Natural killer cell (primary cell): ENCODE results near the gene SLC9A8. TPM values are rescaled to one million over a fixed set of nuclear protein-coding genes. Genes with fewer than 3 reads are reported as not detected.
A peak's percentile ranks its signal among the peaks of the same experiment; 100 is the strongest.

ENCODE experiments used
- ATAC-seq, 3 donors: fragments of 150-1000 bp in 2 of 3; fragments of 200-7000 bp in 1 of 3; cut with Tn5 transposase; 1 replicate in 1 of 3; 2 replicates in 2 of 3; pipeline ENCODE4 v1.10.0; 2021; ENCODE audit warnings: mild to moderate bottlenecking in 2 of 3, moderate library complexity in 2 of 3
- DNase-seq, 2 donors: peaks; one replicate each; pipeline versions ENCODE4 v3.0.0 to v3.0.0-alpha.2; 2013 to 2021; ENCODE audit warnings: mixed read lengths in 1 of 2
- H3K27ac ChIP-seq: one replicate; pipeline ENCODE4 v1.5.1; 2013; ENCODE audit warnings: mild to moderate bottlenecking, low read length
- H3K27me3 ChIP-seq: one replicate; pipeline ENCODE4 v1.6.1; 2013; ENCODE audit warnings: low read length; ENCODE audit not compliant: control insufficient read depth, insufficient read depth
- H3K36me3 ChIP-seq: one replicate; pipeline ENCODE4 v1.6.1; 2013; ENCODE audit warnings: low read length; ENCODE audit not compliant: control insufficient read depth, insufficient read depth
- H3K4me1 ChIP-seq: one replicate; pipeline ENCODE4 v1.6.1; 2013; ENCODE audit warnings: low read length; ENCODE audit not compliant: control insufficient read depth, insufficient read depth
- H3K4me3 ChIP-seq: one replicate; pipeline ENCODE4 v1.5.1; 2013; ENCODE audit warnings: low read length
- H3K9me3 ChIP-seq: one replicate; pipeline ENCODE4 v1.6.1; 2013; ENCODE audit warnings: low read length; ENCODE audit not compliant: control insufficient read depth, insufficient read depth
- H3K27ac Mint-ChIP-seq, 2 donors: one replicate each; pipeline ENCODE4 v1.8.0; 2022; ENCODE audit warnings: mild to moderate bottlenecking in 2 of 2, mixed read lengths in 2 of 2, moderate library complexity in 1 of 2
- H3K27me3 Mint-ChIP-seq, 2 donors: one replicate each; pipeline ENCODE4 v1.8.0; 2022; ENCODE audit warnings: low read depth in 2 of 2, mixed read lengths in 2 of 2
- H3K36me3 Mint-ChIP-seq: one replicate; pipeline ENCODE4 v1.8.0; 2022; ENCODE audit warnings: mixed read lengths
- H3K4me1 Mint-ChIP-seq, 2 donors: one replicate each; pipeline ENCODE4 v1.8.0; 2022; ENCODE audit warnings: mixed read lengths in 2 of 2
- H3K4me3 Mint-ChIP-seq: one replicate; pipeline ENCODE4 v1.8.0; 2022; ENCODE audit warnings: mild to moderate bottlenecking, moderate library complexity, mixed read lengths
- H3K9me3 Mint-ChIP-seq, 2 donors: one replicate each; pipeline ENCODE4 v1.8.0; 2022; ENCODE audit warnings: mixed read lengths in 2 of 2
- WGBS: methylation state at CpG from one replicate; pipeline ENCODE4 v1.1.7; 2013; ENCODE audit warnings: missing lambda C conversion rate; ENCODE audit not compliant: insufficient coverage; 5-methylcytosine and 5-hydroxymethylcytosine counted together
- intact Hi-C: fragments of 100-400 bp; cut with micrococcal nuclease; formaldehyde crosslinking; loops from one replicate; pipeline ENCODE4 v1.14.2; 2022
- total RNA-seq, 4 donors: library from RNA; stranded (reverse); fragments of 120-200 nt in 1 of 4; gene quantifications; one replicate each; pipeline versions ENCODE4 v1.2.3 to v1.2.4, GENCODE V29; 2013 to 2022
- TF ChIP-seq, protein P1 (sequence below): fragments of 200-600 bp; IDR thresholded peaks from one replicate; pipeline ENCODE4 v1.8.0; 2022; ENCODE audit warnings: antibody characterized with exemption

SLC9A8 gene
- total RNA-seq, 3 donors from 2014 or later (not counting 1 experiment from before 2014, with no cell fraction given) = 54.5 to 68.7 (median 58.8) TPM

DNA sequence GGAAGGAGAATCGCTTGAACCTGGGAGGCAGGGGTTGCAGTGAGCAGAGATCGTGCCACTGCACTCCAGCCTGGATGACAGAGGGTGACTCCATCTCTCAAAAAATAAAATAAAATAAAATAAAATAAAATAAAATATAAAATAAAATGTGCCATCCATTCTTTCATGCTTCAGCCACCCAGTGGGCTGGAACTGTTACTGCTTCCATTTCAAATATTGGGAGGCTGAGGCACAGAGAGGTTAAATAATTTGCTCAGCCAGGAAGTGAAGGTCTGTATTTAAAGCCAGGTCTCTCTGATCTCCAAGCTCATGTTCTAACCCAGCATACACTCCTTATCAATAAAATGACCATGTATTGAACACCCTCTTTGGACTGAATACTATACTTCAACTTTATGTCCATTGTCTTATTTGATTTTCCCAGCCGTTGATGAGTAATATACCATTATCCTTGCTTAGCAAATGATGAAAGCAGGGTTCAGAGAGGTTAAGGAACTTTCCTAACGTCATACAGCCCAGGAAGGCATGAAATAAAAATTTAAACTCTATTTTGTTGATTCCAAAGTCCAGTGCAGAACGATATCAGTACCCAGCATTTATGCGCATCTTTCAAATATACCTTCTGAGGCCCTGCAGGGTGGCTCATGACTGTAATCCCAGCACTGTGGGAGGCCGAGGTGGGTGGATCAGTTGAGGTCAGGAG lies 25.8 kb upstream of the SLC9A8 start:
- intact Hi-C loops = no loop called here
- Mint-ChIP-seq H3K27me3 (no peaks in the 10 kb centered on the region), H3K4me3 (no peak overlapping the region), H3K27ac (no peak overlapping the region), H3K4me1 (peaks cover 9 to 10% of the 10 kb centered on the region in 2 donors), H3K36me3 (no peaks in the 10 kb centered on the region), H3K9me3 (no peaks in the 10 kb centered on the region)
- ATAC-seq = no peak
- H3K4me3 ChIP-seq = no peak overlapping the region
- TF ChIP-seq, protein P1, sequence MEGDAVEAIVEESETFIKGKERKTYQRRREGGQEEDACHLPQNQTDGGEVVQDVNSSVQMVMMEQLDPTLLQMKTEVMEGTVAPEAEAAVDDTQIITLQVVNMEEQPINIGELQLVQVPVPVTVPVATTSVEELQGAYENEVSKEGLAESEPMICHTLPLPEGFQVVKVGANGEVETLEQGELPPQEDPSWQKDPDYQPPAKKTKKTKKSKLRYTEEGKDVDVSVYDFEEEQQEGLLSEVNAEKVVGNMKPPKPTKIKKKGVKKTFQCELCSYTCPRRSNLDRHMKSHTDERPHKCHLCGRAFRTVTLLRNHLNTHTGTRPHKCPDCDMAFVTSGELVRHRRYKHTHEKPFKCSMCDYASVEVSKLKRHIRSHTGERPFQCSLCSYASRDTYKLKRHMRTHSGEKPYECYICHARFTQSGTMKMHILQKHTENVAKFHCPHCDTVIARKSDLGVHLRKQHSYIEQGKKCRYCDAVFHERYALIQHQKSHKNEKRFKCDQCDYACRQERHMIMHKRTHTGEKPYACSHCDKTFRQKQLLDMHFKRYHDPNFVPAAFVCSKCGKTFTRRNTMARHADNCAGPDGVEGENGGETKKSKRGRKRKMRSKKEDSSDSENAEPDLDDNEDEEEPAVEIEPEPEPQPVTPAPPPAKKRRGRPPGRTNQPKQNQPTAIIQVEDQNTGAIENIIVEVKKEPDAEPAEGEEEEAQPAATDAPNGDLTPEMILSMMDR = no peak
- H3K27me3 ChIP-seq = no peaks in the 10 kb centered on the region
- H3K4me1 ChIP-seq = peaks cover 11% of the 10 kb centered on the region
- no peaks in the 10 kb centered on the region for H3K36me3 ChIP-seq
- no peaks in the 10 kb centered on the region for H3K9me3 ChIP-seq
- no peak for DNase-seq
- H3K27ac ChIP-seq = no peak overlapping the region
- WGBS = 92% methylated on average over 7 of the region's 7 CpGs

DNA sequence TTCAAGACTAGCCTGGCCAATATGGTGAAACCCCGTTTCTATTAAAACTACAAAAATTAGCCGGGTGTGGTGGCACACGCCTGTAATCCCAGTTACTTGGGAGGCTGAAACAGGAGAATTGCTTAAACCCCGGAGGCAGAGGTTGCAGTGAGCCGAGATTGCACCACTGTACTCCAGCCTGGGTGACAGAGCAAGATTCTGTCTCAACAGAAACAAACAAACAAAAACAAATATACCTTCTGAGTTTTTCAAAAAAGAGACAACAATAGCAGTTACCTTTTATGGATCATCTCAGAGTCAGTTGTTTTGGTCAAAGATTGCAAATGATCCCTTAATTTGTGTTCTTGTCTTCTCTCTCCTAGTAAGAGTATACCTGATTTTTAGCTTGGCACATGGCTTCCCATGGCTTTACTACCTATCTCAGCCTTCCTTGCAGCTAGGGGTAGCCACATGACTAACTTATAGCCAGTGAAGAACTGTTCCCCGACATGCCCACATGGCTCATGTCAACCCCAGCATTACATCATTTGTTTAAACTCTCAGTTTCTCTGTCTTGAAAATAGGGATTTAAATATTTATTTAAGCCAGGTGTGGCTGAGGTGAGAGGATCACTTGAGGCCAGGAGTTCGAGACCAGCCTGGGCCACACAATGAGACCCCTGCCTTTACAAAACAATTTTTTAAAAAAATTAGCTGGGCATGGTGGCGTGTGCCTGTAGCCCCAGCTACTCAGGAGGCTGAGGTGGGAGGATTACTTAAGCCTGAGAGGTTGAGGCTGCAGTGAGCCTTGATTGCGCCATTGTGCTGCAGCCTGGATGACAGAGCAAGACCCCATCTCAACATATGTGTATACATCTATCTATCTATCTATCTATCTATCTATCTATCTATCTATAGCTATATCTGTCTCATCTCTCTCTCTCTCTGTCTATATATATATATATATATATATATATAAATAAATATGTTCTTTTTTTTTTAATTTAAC lies 25.0 kb upstream of the SLC9A8 start:
- Mint-ChIP-seq H3K36me3 (no peaks in the 10 kb centered on the region), H3K27me3 (no peaks in the 10 kb centered on the region), H3K9me3 (no peaks in the 10 kb centered on the region), H3K4me3 (no peak overlapping the region), H3K4me1 (peaks cover 9 to 10% of the 10 kb centered on the region in 2 donors), H3K27ac (no peak overlapping the region)
- DNase-seq (no peak), ATAC-seq (no peak)
- intact Hi-C loops = no loop called here
- H3K4me3 ChIP-seq = no peak overlapping the region
- no peaks in the 10 kb centered on the region for H3K9me3 ChIP-seq
- no peak overlapping the region for H3K27ac ChIP-seq
- TF ChIP-seq, protein P1 = no peak
- H3K36me3 ChIP-seq = no peaks in the 10 kb centered on the region
- H3K4me1 ChIP-seq = peaks cover 11% of the 10 kb centered on the region
- no peaks in the 10 kb centered on the region for H3K27me3 ChIP-seq
- 93% methylated on average over 9 of the region's 9 CpGs for WGBS

DNA sequence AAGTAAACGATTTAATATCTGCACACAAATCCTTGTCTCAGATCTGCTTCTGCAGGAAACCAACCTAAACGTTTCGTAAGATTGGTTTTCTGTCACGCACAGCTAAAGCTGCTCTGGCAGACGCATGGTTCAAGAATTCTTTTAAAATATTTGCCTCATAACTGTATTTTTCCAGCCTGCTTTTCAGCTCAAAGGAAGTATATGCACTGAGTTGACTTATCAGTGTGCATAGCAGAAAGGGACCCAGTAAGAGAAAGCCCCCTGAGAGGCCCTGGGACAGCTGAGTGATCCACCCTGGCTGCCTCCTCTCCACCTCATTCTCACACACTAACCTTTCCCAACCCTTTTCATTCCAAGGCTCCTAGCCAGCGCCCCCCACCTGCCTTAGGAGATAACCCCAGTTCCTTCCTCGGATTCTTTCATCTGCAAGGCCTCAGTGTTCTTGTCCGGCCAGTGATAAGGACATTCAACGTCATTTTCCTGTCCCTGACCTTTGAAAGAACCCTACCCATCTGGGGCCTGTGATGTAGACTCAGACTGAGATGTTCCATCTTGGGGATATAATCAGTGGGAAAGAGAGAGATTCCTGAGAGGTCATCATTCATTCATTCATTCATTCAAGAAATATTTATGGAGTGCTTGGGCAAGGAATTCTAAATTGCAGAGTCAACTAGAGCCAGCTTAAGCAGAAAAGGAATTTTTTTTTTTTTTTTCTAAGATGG lies 22.4 kb upstream of the SLC9A8 start:
- TF ChIP-seq, protein P1 = no peak
- no peak overlapping the region for H3K4me3 ChIP-seq
- DNase-seq = no peak
- H3K4me1 ChIP-seq = peaks cover 22% of the 10 kb centered on the region
- no peak overlapping the region for H3K27ac ChIP-seq
- Mint-ChIP-seq H3K9me3 (no peaks in the 10 kb centered on the region), H3K27ac (peak overlapping the region in 1 of 2 donors; percentile 3), H3K4me3 (no peak overlapping the region), H3K36me3 (no peaks in the 10 kb centered on the region), H3K4me1 (peaks cover 9 to 16% of the 10 kb centered on the region in 2 donors), H3K27me3 (no peaks in the 10 kb centered on the region)
- no peaks in the 10 kb centered on the region for H3K36me3 ChIP-seq
- WGBS = 64% methylated on average over 9 of the region's 9 CpGs
- ATAC-seq = no peak
- H3K9me3 ChIP-seq = no peaks in the 10 kb centered on the region
- H3K27me3 ChIP-seq = no peaks in the 10 kb centered on the region
- intact Hi-C loops = no loop called here
